22Rv1 (cell line): Measurements from ENCODE around the gene GPX4.

Source experiments
- CTCF ChIP-seq: fragments of 450-650 bp; IDR thresholded peaks from 2 replicates; pipeline ENCODE4 v1.5.1; 2017; ENCODE audit warnings: mild to moderate bottlenecking
- ZFX ChIP-seq: fragments of 450-650 bp; IDR thresholded peaks from 2 replicates; pipeline ENCODE4 v1.6.1; 2017; ENCODE audit warnings: antibody characterized with exemption, borderline replicate concordance

GRCh38 chr19:1062387-1063029, 41.3 kb upstream of the GPX4 start:
- TF ChIP-seq CTCF (no peak), ZFX (no peak)
